ENCODE measurements around the gene NT5E.

DNA sequence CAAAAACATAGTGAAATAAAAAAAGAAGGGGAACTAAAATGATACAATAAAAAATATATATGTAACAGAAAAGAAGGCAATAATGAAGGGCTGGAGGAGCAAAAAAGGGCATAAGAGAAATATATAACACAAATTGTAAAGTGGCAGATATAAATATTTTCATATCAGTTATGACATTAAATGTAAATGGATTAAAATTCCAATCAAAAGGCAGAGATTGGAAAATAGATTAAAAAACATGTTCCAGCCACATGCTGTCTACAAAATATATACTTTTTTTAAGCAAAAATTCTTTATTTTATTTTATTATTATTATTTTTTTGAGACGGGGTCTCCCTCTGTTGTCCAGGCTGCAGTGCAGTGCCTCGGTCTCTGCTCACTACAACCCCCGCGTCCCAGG, 23.9 kb upstream of the NT5E start:
- TF ChIP-seq SNAI2 (CRISPR knock-in tag; IDR thresholded peaks at IDR 0.05) (no peak), RARB (CRISPR knock-in tag; IDR thresholded peaks at IDR 0.05) (no peak), ZFP30 (CRISPR knock-in tag; IDR thresholded peaks at IDR 0.05) (no peak), TCF4 (CRISPR knock-in tag; IDR thresholded peaks at IDR 0.05; ENCODE audit: borderline replicate concordance) (no peak), OSR1 (CRISPR knock-in tag; IDR thresholded peaks at IDR 0.05) (no peak), PATZ1 (CRISPR knock-in tag; IDR thresholded peaks at IDR 0.05; ENCODE audit: borderline replicate concordance) (no peak), ZFP3 (CRISPR knock-in tag; IDR thresholded peaks at IDR 0.05) (no peak)
- TF ChIP-seq, protein P1, sequence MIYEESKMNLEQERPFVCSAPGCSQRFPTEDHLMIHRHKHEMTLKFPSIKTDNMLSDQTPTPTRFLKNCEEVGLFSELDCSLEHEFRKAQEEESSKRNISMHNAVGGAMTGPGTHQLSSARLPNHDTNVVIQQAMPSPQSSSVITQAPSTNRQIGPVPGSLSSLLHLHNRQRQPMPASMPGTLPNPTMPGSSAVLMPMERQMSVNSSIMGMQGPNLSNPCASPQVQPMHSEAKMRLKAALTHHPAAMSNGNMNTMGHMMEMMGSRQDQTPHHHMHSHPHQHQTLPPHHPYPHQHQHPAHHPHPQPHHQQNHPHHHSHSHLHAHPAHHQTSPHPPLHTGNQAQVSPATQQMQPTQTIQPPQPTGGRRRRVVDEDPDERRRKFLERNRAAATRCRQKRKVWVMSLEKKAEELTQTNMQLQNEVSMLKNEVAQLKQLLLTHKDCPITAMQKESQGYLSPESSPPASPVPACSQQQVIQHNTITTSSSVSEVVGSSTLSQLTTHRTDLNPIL (CRISPR knock-in tag; IDR thresholded peaks at IDR 0.05; ENCODE audit: low read depth) = no peak
